Activated CD4-positive, alpha-beta memory T cell treated with anti-CD3 and anti-CD28 coated beads, Interleukin-2, amount 10 ng/mL, durations not matched to agents 7 days and 5 days (primary cell): Measurements from ENCODE around the gene NLGN1. TPM values are rescaled to one million over a fixed set of nuclear protein-coding genes. Genes with fewer than 3 reads are reported as not detected.

ENCODE experiments used
- CTCF ChIA-PET: fragments of 350-600 bp; sonication (Branson Sonifier 250); formaldehyde crosslinking; loops from one replicate; lab custom pipeline; 2021; ENCODE audit warnings: antibody characterized with exemption, inconsistent platforms; lab: Charles Lee
- POLR2A ChIA-PET: fragments of 350-600 bp; sonication (Branson Sonifier 250); formaldehyde crosslinking; loops from one replicate; lab custom pipeline; 2021; ENCODE audit warnings: antibody characterized with exemption; lab: Charles Lee
- DNase-seq: peaks from one replicate; pipeline ENCODE4 v3.0.0-alpha.2; 2020
- H3K27ac Mint-ChIP-seq: one replicate; pipeline ENCODE4 v1.8.0; 2021; ENCODE audit warnings: mild to moderate bottlenecking, mixed read lengths
- H3K27me3 Mint-ChIP-seq: one replicate; pipeline ENCODE4 v1.8.0; 2021; ENCODE audit warnings: mixed read lengths
- H3K36me3 Mint-ChIP-seq: one replicate; pipeline ENCODE4 v1.8.0; 2021; ENCODE audit warnings: low read depth, mixed read lengths
- H3K4me1 Mint-ChIP-seq: one replicate; pipeline ENCODE4 v1.8.0; 2021; ENCODE audit warnings: mixed read lengths
- H3K4me3 Mint-ChIP-seq: one replicate; pipeline ENCODE4 v1.8.0; 2021; ENCODE audit warnings: mild to moderate bottlenecking, mixed read lengths
- H3K9me3 Mint-ChIP-seq: one replicate; pipeline ENCODE4 v1.8.0; 2021; ENCODE audit warnings: mixed read lengths
- total RNA-seq, 2 experiments: library from RNA; stranded (reverse); gene quantifications; one replicate each; pipeline ENCODE4 v1.2.3, GENCODE V29; 2021

NLGN1 gene
- total RNA-seq, 2 experiments from 2014 or later = not detected

DNA sequence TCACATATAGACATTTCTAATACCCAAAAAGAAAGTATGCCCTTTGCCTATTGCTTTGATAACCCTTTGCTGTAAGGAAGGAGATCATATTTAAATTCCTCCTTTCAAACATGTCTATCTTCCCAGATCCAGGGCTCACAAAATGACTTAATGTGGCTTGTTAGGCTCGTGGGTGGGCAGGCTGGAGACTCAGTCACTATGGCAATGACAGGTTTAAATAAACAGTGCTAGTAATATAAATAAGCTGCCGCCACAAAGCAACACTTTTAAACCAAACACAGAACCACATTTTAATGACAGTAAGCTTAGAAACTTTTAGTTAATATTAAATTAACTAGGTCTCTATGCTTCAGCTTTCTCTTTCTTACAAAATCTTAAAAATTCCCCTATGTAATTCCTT is 845.6 kb downstream of the NLGN1 start:
- CTCF ChIA-PET = no interaction called here
- POLR2A ChIA-PET = no interaction called here
- no peak overlapping the region for H3K4me3 Mint-ChIP-seq
- H3K9me3 Mint-ChIP-seq = peaks cover 2% of the 10 kb centered on the region
- no peak for DNase-seq
- no peaks in the 10 kb centered on the region for H3K36me3 Mint-ChIP-seq
- no peak overlapping the region for H3K27ac Mint-ChIP-seq
- no peaks in the 10 kb centered on the region for H3K4me1 Mint-ChIP-seq
- H3K27me3 Mint-ChIP-seq = no peaks in the 10 kb centered on the region

- DNase-seq = no peak
- ChIA-PET POLR2A (no interaction called here), CTCF (no interaction called here)
- H3K27me3 Mint-ChIP-seq = no peaks in the 10 kb centered on the region
- no peaks in the 10 kb centered on the region for H3K4me1 Mint-ChIP-seq
- no peaks in the 10 kb centered on the region for H3K36me3 Mint-ChIP-seq
- no peaks in the 10 kb centered on the region for H3K9me3 Mint-ChIP-seq
- no peak overlapping the region for H3K4me3 Mint-ChIP-seq
- no peak overlapping the region for H3K27ac Mint-ChIP-seq
Measured at GRCh38 chr3:174247687-174248152, 850.2 kb downstream of the NLGN1 start.

DNA sequence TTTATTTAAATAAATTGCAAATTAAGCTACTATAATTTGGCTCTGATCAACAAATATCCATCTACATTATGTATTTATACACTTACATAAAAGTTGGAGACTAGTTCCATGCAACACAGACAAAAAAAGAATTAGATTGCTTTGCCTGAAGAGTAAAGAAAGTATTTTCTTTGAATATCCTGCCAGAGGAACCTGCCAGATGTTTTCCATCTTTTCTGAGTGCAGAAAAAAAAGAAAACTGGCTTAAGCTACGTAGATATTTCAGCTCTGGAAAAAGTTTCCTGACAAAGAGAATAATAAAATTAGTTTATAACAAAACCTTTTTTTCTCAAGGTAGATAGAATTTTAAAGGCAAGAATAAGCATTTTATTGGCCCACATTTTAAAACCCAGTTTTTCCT is 854.1 kb downstream of the NLGN1 start:
- no peak for DNase-seq
- no peak overlapping the region for H3K27ac Mint-ChIP-seq
- peaks cover 2% of the 10 kb centered on the region for H3K9me3 Mint-ChIP-seq
- ChIA-PET POLR2A (no interaction called here), CTCF (no interaction called here)
- no peaks in the 10 kb centered on the region for H3K36me3 Mint-ChIP-seq
- no peak overlapping the region for H3K4me3 Mint-ChIP-seq
- H3K4me1 Mint-ChIP-seq = no peaks in the 10 kb centered on the region
- H3K27me3 Mint-ChIP-seq = no peaks in the 10 kb centered on the region

GRCh38 chr3:174253196-174253823 is 855.8 kb downstream of the NLGN1 start:
- CTCF ChIA-PET = no interaction called here
- H3K27ac Mint-ChIP-seq = no peak overlapping the region
- POLR2A ChIA-PET = no interaction called here
- H3K36me3 Mint-ChIP-seq = no peaks in the 10 kb centered on the region
- no peak for DNase-seq
- H3K4me1 Mint-ChIP-seq = no peaks in the 10 kb centered on the region
- peaks cover 2% of the 10 kb centered on the region for H3K9me3 Mint-ChIP-seq
- no peaks in the 10 kb centered on the region for H3K27me3 Mint-ChIP-seq
- no peak overlapping the region for H3K4me3 Mint-ChIP-seq

DNA sequence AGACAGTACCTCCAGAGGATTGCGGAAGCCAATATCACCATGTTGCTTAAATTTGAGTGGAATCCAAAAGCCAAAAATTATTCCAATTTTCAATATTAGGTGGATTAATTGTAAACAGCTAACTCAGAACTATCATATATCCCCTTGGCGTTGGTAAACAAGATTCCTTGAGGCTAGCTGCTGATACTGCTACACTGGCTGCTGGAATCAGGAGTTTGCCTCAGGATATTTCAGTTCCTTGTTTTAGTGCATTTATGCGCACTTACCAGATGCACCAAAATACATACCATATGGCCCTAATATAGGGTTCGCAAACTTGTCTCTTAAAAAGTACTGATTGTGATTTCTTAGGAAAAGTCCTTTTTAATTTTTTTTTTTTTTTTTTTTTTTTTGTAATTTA is 856.4 kb downstream of the NLGN1 start:
- H3K9me3 Mint-ChIP-seq = peaks cover 2% of the 10 kb centered on the region
- H3K36me3 Mint-ChIP-seq = no peaks in the 10 kb centered on the region
- POLR2A ChIA-PET = no interaction called here
- H3K27ac Mint-ChIP-seq = no peak overlapping the region
- no peaks in the 10 kb centered on the region for H3K4me1 Mint-ChIP-seq
- H3K4me3 Mint-ChIP-seq = no peak overlapping the region
- H3K27me3 Mint-ChIP-seq = no peaks in the 10 kb centered on the region
- no peak for DNase-seq
- CTCF ChIA-PET = no interaction called here

DNA sequence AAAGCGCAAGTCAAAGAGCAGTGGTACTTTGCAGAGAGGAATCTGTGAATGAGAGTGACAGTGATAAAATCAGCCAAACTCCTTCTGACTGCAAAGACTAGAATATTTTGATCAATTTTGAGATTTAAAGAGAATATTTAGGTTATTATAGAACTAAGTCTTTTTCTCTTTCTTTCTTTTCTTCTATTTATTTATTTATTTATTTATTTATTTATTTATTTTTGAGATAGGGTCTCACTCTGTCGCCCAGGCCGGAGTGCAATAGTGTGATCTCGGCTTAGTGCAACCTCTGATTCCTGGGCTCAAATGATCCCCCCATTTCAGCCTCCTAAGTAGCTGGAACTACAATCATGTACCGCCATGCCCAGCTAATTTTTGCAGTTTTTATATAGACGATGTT is 857.9 kb downstream of the NLGN1 start:
- ChIA-PET POLR2A (no interaction called here), CTCF (no interaction called here)
- Mint-ChIP-seq H3K9me3 (peaks cover 2% of the 10 kb centered on the region), H3K4me1 (no peaks in the 10 kb centered on the region), H3K27ac (no peak overlapping the region), H3K36me3 (no peaks in the 10 kb centered on the region), H3K4me3 (no peak overlapping the region), H3K27me3 (no peaks in the 10 kb centered on the region)
- DNase-seq = no peak

- no peak overlapping the region for H3K27ac Mint-ChIP-seq
- H3K9me3 Mint-ChIP-seq = no peaks in the 10 kb centered on the region
- H3K27me3 Mint-ChIP-seq = no peaks in the 10 kb centered on the region
- no peaks in the 10 kb centered on the region for H3K36me3 Mint-ChIP-seq
- ChIA-PET POLR2A (no interaction called here), CTCF (no interaction called here)
- no peak overlapping the region for H3K4me3 Mint-ChIP-seq
- no peaks in the 10 kb centered on the region for H3K4me1 Mint-ChIP-seq
- DNase-seq = no peak
Measured at GRCh38 chr3:174266476-174266875, 868.9 kb downstream of the NLGN1 start.

- CTCF ChIA-PET = no interaction called here
- Mint-ChIP-seq H3K4me3 (no peak overlapping the region), H3K9me3 (no peaks in the 10 kb centered on the region), H3K4me1 (no peaks in the 10 kb centered on the region), H3K36me3 (no peaks in the 10 kb centered on the region), H3K27ac (no peak overlapping the region), H3K27me3 (no peaks in the 10 kb centered on the region)
- POLR2A ChIA-PET = no interaction called here
- no peak for DNase-seq
Measured at GRCh38 chr3:174268061-174268460, 870.5 kb downstream of the NLGN1 start.

DNA sequence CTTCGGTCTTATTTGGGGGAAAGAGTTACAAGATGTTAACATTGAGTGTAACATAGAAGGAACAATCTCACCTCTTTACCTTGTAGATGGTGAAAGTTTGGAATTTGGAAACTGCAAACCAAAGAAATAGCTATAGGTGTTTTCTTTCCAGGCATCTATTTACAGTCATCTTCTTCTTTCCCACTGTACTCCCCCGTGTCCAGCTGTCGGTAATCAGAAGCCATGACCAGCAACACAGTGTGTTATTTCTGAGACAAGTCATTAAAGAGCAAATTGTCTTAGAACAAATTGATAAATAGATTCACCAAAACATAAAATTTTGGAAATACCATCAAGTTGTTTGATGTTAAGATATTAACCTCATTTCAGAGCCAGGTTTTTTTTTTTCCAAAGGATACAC is 871.0 kb downstream of the NLGN1 start:
- no peak overlapping the region for H3K4me3 Mint-ChIP-seq
- CTCF ChIA-PET = no interaction called here
- no peak for DNase-seq
- POLR2A ChIA-PET = no interaction called here
- no peaks in the 10 kb centered on the region for H3K4me1 Mint-ChIP-seq
- no peaks in the 10 kb centered on the region for H3K9me3 Mint-ChIP-seq
- H3K36me3 Mint-ChIP-seq = no peaks in the 10 kb centered on the region
- no peak overlapping the region for H3K27ac Mint-ChIP-seq
- no peaks in the 10 kb centered on the region for H3K27me3 Mint-ChIP-seq

- Mint-ChIP-seq H3K36me3 (no peaks in the 10 kb centered on the region), H3K4me3 (no peak overlapping the region), H3K4me1 (no peaks in the 10 kb centered on the region), H3K27me3 (no peaks in the 10 kb centered on the region), H3K27ac (no peak overlapping the region), H3K9me3 (no peaks in the 10 kb centered on the region)
- ChIA-PET POLR2A (no interaction called here), CTCF (no interaction called here)
- no peak for DNase-seq
Measured at GRCh38 chr3:174270841-174271240, 873.3 kb downstream of the NLGN1 start.

- POLR2A ChIA-PET = no interaction called here
- no peaks in the 10 kb centered on the region for H3K36me3 Mint-ChIP-seq
- no peak for DNase-seq
- CTCF ChIA-PET = no interaction called here
- no peak overlapping the region for H3K27ac Mint-ChIP-seq
- H3K4me1 Mint-ChIP-seq = no peaks in the 10 kb centered on the region
- no peaks in the 10 kb centered on the region for H3K9me3 Mint-ChIP-seq
- no peak overlapping the region for H3K4me3 Mint-ChIP-seq
- no peaks in the 10 kb centered on the region for H3K27me3 Mint-ChIP-seq
Measured at GRCh38 chr3:174275336-174275735, 877.8 kb downstream of the NLGN1 start.

DNA sequence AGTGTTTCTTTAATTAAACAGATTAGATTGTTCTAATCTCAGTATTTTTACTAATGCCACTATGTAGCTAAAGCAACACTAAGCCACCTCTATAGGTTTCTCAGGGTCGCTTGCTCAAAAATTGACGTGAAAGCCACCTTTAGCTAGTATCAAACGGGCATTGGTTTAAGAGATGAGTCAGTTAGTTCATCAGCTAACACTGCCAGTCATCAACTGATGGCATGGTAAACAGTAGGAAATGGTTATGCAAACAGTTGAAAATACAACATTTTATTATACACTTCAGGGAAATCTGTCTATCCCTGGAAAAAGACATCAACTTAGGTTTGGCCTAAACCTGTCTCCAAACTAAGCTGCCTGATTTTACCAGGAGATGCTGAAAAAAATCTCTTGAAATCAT is 879.3 kb downstream of the NLGN1 start:
- Mint-ChIP-seq H3K9me3 (no peaks in the 10 kb centered on the region), H3K27me3 (no peaks in the 10 kb centered on the region), H3K4me1 (no peaks in the 10 kb centered on the region), H3K36me3 (no peaks in the 10 kb centered on the region), H3K4me3 (no peak overlapping the region), H3K27ac (no peak overlapping the region)
- ChIA-PET POLR2A (no interaction called here), CTCF (no interaction called here)
- DNase-seq = no peak

GRCh38 chr3:174278094-174278493 is 880.5 kb downstream of the NLGN1 start:
- no peak overlapping the region for H3K27ac Mint-ChIP-seq
- H3K4me1 Mint-ChIP-seq = no peaks in the 10 kb centered on the region
- no peaks in the 10 kb centered on the region for H3K27me3 Mint-ChIP-seq
- DNase-seq = no peak
- CTCF ChIA-PET = no interaction called here
- POLR2A ChIA-PET = no interaction called here
- no peak overlapping the region for H3K4me3 Mint-ChIP-seq
- no peaks in the 10 kb centered on the region for H3K36me3 Mint-ChIP-seq
- no peaks in the 10 kb centered on the region for H3K9me3 Mint-ChIP-seq

DNA sequence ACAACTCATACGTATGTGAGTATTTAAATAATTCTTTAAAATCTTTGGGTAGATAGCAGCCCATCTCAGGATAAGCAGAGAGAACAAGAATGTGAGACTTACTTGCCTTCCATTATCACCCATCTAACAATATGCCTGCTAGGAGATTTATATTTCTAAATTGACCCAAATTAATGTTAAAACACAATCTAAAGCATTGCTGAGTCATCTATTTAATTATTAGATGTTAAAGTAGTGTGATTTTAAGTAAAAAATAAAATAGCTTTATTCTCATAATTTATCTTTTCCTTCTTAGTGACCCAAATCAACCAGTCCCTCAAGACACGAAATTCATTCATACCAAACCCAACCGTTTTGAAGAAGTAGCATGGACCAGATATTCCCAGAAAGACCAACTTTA is 882.6 kb downstream of the NLGN1 start:
- Mint-ChIP-seq H3K27ac (no peak overlapping the region), H3K27me3 (no peaks in the 10 kb centered on the region), H3K4me1 (no peaks in the 10 kb centered on the region), H3K36me3 (no peaks in the 10 kb centered on the region), H3K4me3 (no peak overlapping the region), H3K9me3 (no peaks in the 10 kb centered on the region)
- POLR2A ChIA-PET = interaction anchor here (0.6 kb wide), 1 partner anchor 13 kb away, joined by 3 read pairs; no protein-coding TSS in a partner anchor
- DNase-seq = no peak
- CTCF ChIA-PET = no interaction called here
